ENCODE data around the gene RNASE4.
"Not testable (repeated sequence)": the region's sequence is repeated elsewhere in the genome, so short reads cannot be mapped to it uniquely, and the experiment has no call there.

RNASE4 gene

GRCh38 chr14:20659813-20660395 is 24.5 kb upstream of the RNASE4 start:
- no peak overlapping the region for H3K4me3 ChIP-seq (ENCODE audit: low read length)
- no peak for DNase-seq (ENCODE audit: low read depth)
- no peak for TF ChIP-seq CTCF (conservative IDR thresholded peaks at IDR 0.05; ENCODE audit: low read depth, low read length)

GRCh38 chr14:20661197-20661596 is 23.2 kb upstream of the RNASE4 start:
- no peak overlapping the region for H3K4me3 ChIP-seq (ENCODE audit: low read length)
- no peak for DNase-seq (ENCODE audit: low read depth)
- TF ChIP-seq CTCF (conservative IDR thresholded peaks at IDR 0.05; ENCODE audit: low read depth, low read length) = no peak

DNA sequence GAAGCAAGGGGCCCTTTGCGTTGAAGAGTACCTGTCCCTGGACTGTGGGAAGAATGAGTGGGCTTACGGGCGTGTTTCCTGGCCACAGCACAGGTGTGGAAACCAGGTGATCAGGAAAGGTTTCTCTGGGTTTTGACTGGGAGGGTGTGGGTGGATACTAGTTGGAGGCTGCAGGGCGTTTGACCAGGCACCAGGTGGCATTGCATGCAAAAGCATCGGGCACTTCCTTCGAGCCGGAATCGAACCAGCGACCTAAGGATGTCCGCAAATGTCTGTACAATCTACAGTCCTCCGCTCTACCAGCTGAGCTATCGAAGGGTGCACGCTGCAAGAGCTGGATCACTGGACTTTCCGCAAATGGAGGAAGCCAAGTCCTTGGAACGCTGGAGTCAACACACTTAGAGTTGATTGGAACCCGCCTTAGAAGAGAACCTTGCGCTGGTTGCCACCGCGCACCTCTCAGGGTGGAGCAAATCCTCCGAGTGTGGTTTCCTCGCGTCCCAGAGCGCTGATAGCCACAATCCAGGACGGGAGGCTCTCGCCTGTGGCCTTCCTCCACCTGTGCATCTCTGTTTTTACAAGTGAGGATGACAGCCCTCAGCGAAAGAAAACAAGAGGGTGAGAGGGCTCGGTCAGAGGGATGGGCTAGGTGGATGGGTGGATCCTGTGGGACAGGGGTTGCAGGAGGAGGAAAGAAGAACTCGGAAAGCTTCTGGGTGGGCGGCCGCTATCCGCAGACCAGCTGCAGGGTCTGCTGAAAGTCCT is 21.2 kb upstream of the RNASE4 start:
- no peak for DNase-seq (ENCODE audit: low read depth)
- peak overlapping the region; percentile 23 for H3K4me3 ChIP-seq (ENCODE audit: low read length)
- TF ChIP-seq CTCF (conservative IDR thresholded peaks at IDR 0.05; ENCODE audit: low read depth, low read length) = peak; percentile 52

GRCh38 chr14:20666400-20666961 is 17.9 kb upstream of the RNASE4 start:
- not testable (repeated sequence) for DNase-seq (ENCODE audit: low read depth); H3K4me3 ChIP-seq (ENCODE audit: low read length)

- DNase-seq (ENCODE audit: low read depth) = no peak
- no peak overlapping the region for H3K4me3 ChIP-seq (ENCODE audit: low read length)
- no peak for TF ChIP-seq CTCF (conservative IDR thresholded peaks at IDR 0.05; ENCODE audit: low read depth, low read length)
Measured at GRCh38 chr14:20667957-20668356, 16.4 kb upstream of the RNASE4 start.

DNA sequence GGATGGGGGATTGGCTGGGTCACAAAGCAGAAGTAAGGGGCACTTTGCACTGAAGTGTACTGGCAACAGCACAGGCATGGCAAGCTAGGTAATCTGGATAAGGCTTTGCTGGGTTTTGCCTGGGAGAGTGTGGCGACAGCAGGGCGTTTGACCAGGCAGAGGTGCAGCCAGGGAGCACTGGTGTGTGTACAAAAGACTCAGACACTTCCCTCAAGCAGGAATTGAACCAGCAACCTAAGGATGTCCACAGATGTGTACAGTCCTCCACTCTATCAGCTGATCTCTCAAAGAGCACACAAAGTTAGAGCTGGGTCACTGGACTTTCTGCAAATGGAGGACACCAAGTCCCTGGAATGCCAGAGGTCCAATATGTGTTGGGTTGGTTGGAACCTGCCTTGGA is 15.4 kb upstream of the RNASE4 start:
- TF ChIP-seq CTCF (conservative IDR thresholded peaks at IDR 0.05; ENCODE audit: low read depth, low read length) = no peak
- DNase-seq (ENCODE audit: low read depth) = no peak
- no peak overlapping the region for H3K4me3 ChIP-seq (ENCODE audit: low read length)

DNA sequence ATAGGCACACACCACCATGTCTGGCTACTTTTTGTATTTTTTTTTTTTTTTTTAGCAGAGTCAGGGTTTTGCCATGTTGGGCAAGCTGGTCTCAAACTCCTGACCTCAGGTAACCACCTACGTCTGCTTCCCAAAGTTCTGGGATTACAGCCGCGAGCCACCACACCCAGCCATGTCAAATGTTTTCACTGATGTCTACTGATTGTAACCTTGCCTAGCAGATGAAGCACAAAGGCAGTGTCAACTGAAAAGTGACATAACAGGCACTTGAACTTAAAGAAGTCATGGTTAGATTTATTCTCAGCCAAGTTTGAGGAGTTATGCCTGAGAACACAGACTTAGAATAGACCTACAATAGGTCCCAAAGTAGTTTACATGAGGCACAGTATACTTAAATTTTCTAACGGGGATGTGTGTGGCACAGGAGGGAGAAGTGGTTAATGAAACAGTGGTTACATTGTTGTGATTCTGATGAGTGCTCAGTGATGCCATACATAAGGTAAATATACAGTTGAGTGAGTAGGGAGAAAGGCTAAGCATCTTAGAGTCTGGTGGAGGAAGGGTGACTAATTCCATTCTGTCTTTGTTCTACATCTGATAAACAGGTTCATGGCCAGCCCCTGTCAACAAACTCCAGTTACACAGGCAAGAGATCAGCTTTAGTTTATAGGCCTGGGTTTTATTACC is 12.6 kb upstream of the RNASE4 start:
- TF ChIP-seq CTCF (conservative IDR thresholded peaks at IDR 0.05; ENCODE audit: low read depth, low read length) = no peak
- no peak for DNase-seq (ENCODE audit: low read depth)
- no peak overlapping the region for H3K4me3 ChIP-seq (ENCODE audit: low read length)
